Stimulated activated memory B cell treated with anti-CD40 and anti-IgM and Interleukin-4, amounts not matched to agents 10 μg/mL and 1 μg/mL and 100 μg/mL, for 72 hours (primary cell): Measurements from ENCODE around the gene PGD.
"Not testable (repeated sequence)": the region's sequence is repeated elsewhere in the genome, so short reads cannot be mapped to it uniquely, and the experiment has no call there.

ENCODE experiments used
- ATAC-seq: fragments of 150-1000 bp; cut with Tn5 transposase; 2 replicates; pipeline ENCODE4 v1.10.0; 2021
- H3K27ac Mint-ChIP-seq: one replicate; pipeline ENCODE4 v1.8.0; 2022; ENCODE audit warnings: mild to moderate bottlenecking, mixed read lengths
- H3K27me3 Mint-ChIP-seq: one replicate; pipeline ENCODE4 v1.8.0; 2022; ENCODE audit warnings: mixed read lengths
- H3K36me3 Mint-ChIP-seq: one replicate; pipeline ENCODE4 v1.8.0; 2022; ENCODE audit warnings: mixed read lengths
- H3K4me1 Mint-ChIP-seq: one replicate; pipeline ENCODE4 v1.8.0; 2022; ENCODE audit warnings: mixed read lengths
- H3K4me3 Mint-ChIP-seq: one replicate; pipeline ENCODE4 v1.8.0; 2022; ENCODE audit warnings: mild to moderate bottlenecking, moderate library complexity, mixed read lengths
- H3K9me3 Mint-ChIP-seq: one replicate; pipeline ENCODE4 v1.8.0; 2022; ENCODE audit warnings: mixed read lengths

Gene PGD

DNA sequence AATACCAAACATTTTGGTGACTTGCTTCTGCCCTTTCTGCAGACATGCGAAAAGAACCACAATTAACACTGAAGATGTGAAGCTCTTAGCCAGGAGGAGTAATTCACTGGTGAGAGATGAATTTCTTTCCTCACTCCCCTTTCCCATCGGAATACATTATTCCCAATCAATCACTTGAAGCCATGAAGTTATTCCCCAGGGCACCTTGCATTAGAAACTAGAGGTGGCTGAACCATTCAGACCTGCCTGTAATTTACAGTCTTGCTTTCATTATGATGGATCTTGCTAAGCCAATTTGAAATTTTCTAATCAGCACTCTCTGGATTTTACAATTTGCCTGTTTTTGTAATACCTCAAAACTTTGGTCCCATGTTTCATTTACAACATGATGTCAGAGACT lies 41.4 kb downstream of the PGD start:
- Mint-ChIP-seq H3K9me3 (no peaks in the 10 kb centered on the region), H3K4me1 (no peaks in the 10 kb centered on the region), H3K36me3 (no peaks in the 10 kb centered on the region), H3K27ac (no peak overlapping the region), H3K4me3 (no peak overlapping the region), H3K27me3 (no peaks in the 10 kb centered on the region)
- ATAC-seq = no peak

DNA sequence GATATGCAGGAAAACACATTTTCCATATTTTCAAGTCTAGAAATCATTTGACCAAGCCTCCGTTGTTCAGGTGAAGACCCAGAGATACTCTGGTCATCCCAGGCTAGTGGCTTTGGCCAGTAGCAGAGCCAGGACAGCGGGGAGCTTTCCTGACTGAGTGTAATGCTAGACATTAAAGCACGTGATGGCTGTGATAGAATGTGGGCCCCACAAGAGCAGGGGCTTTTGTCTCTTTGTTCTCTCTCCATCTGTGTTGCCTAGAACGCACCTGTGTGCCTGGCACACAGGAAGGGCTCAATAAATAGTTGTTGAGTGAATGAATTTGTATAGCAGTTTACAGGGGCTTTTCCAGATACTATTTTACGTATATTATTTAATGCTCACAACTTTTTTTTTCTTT lies 41.9 kb downstream of the PGD start:
- H3K27me3 Mint-ChIP-seq = no peaks in the 10 kb centered on the region
- H3K9me3 Mint-ChIP-seq = no peaks in the 10 kb centered on the region
- no peaks in the 10 kb centered on the region for H3K36me3 Mint-ChIP-seq
- H3K4me1 Mint-ChIP-seq = no peaks in the 10 kb centered on the region
- no peak overlapping the region for H3K4me3 Mint-ChIP-seq
- no peak overlapping the region for H3K27ac Mint-ChIP-seq
- ATAC-seq = no peak

DNA sequence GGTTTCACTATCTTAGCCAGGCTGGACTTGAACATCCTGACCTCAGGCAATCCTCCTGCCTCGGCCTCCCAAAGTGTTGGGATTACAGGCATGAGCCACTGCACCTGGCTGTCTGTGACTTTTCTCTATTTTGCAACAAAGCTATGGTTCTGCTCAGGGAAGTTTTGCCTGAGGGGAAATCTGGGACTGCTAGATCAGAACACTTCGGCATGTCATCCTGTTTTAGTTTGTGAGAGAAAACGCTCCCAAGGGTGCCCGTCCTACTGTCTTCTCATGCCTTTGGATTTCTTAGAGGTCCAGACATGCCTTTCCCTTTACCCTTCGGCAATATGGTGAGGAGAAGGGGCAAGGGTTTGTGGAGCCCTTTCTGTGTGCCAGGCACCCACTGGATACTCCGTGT lies 45.4 kb downstream of the PGD start:
- Mint-ChIP-seq H3K27me3 (no peaks in the 10 kb centered on the region), H3K36me3 (peaks cover 7% of the 10 kb centered on the region), H3K27ac (no peak overlapping the region), H3K4me1 (no peaks in the 10 kb centered on the region), H3K9me3 (no peaks in the 10 kb centered on the region), H3K4me3 (no peak overlapping the region)
- ATAC-seq = no peak

DNA sequence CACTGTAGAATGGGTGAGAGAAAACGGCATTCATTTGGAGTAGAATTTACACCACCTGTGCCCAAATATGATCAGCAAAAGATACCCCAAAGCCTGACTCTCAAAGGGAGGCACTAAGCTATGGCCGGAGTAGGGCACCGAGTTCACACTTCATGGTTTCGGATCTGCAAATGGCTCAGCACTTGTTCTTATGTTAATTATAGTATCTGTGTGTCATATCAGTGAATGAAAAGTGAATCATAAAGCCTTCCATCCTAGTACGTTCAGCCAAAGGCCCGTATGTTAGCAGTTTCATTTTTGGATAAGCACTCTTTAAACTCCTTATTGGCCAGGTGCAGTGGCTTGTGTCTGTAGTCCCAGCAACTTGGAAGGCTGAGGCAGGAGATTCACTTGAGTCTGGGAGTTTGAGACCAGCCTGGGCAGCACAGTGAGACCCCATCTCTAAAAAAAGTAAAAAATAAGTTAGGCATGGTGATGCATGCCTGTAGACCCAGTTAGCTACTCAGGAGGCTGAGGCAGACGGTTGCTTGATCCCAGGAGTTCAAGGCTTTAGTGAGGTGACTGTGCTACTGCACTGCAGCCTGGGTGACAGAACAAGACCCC lies 46.0 kb downstream of the PGD start:
- H3K9me3 Mint-ChIP-seq = no peaks in the 10 kb centered on the region
- H3K27ac Mint-ChIP-seq = no peak overlapping the region
- H3K4me1 Mint-ChIP-seq = no peaks in the 10 kb centered on the region
- no peak overlapping the region for H3K4me3 Mint-ChIP-seq
- H3K36me3 Mint-ChIP-seq = peaks cover 7% of the 10 kb centered on the region
- no peaks in the 10 kb centered on the region for H3K27me3 Mint-ChIP-seq
- ATAC-seq = no peak

DNA sequence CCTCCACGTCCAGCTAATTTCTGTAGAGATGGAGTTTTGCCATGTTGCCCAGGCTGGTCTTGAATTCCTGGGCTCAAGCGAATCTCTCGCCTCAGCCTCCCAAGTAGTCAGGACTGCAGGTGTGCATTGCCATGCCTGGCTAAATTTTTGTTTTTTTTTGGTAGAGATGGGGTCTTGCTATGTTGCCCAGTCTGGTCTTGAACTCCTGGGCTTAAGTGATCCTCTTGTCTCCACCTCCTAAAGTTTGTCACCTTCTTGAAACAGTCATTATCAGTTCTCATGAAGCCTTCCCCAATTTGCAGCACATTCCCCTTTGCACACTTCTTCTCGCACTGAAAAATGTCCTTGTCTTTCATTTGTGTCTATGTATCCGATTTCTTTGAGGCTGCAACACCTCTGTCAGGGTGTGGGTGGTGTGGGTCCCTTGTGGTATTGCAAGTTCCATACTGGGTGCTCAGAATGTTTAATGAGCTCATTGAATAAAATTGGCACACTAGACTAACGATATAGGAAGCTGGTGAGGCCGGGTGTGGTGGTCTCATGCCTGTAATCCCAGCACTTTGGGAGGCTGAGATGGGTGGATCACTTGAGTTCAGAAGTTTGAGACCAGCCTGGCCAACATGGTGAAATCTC lies 48.0 kb downstream of the PGD start:
- Mint-ChIP-seq H3K36me3 (peaks cover 7% of the 10 kb centered on the region), H3K27ac (no peak overlapping the region), H3K4me3 (no peak overlapping the region), H3K4me1 (no peaks in the 10 kb centered on the region), H3K27me3 (no peaks in the 10 kb centered on the region), H3K9me3 (no peaks in the 10 kb centered on the region)
- ATAC-seq = no peak

DNA sequence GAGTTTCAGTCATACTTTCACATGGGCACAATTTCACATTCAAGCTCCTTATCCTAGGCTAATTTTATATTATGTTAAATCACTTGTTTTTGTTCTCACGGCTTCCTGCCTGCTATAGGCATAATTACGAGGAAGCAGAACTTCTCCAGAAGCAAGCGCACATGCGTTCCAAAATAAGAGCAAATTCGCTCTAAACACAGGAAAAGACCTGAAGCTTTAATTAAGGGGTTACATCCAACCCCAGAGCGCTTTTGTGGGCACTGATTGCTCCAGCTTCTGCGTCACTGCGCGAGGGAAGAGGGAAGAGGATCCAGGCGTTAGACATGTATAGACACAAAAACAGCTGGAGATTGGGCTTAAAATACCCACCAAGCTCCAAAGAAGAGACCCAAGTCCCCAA lies 50.9 kb downstream of the PGD start, which contains the start of gene CORT:
TSS of gene CORT (plus strand) at position 281 of the 400 bp plus-strand sequence. CDS start 193 bp downstream, outside the sequence.
- no peaks in the 10 kb centered on the region for H3K4me1 Mint-ChIP-seq
- H3K9me3 Mint-ChIP-seq = no peaks in the 10 kb centered on the region
- no peak for ATAC-seq
- no peak within 1 kb of the TSS for H3K4me3 Mint-ChIP-seq
- no peak within 1 kb of the TSS for H3K27ac Mint-ChIP-seq
- H3K36me3 Mint-ChIP-seq = peaks cover 7% of the 10 kb centered on the region
- H3K27me3 Mint-ChIP-seq = no peaks in the 10 kb centered on the region

DNA sequence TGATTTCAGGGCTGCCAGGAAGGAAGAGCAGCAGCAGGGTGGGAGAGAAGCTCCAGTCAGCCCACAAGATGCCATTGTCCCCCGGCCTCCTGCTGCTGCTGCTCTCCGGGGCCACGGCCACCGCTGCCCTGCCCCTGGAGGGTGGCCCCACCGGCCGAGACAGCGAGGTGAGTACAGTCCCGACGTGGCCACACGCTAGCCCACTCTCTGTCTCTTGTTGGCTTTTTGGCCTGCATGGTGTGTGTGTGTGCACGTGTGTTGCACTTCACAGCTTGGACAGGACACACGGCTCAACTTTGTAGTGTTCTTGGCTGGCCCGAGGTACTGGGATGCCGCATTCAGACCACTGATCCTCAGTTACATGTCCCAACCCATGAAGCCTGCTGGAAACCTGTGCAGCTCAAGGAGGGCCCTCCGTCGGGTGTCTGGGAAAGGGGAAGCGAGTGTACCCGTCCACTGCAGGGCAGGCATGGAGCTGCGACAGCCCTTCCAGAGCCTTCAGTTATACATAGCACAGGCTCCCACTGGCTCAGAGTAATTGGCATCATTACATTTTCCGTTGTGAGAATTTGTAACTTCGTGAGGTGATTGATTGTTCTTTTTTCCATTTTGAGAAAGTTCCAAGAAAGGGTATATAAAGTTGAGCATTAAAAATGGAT lies 51.4 kb downstream of the PGD start:
- H3K27me3 Mint-ChIP-seq = no peaks in the 10 kb centered on the region
- peaks cover 7% of the 10 kb centered on the region for H3K36me3 Mint-ChIP-seq
- H3K9me3 Mint-ChIP-seq = no peaks in the 10 kb centered on the region
- H3K4me3 Mint-ChIP-seq = no peak overlapping the region
- ATAC-seq = no peak
- H3K27ac Mint-ChIP-seq = no peak overlapping the region
- no peaks in the 10 kb centered on the region for H3K4me1 Mint-ChIP-seq

DNA sequence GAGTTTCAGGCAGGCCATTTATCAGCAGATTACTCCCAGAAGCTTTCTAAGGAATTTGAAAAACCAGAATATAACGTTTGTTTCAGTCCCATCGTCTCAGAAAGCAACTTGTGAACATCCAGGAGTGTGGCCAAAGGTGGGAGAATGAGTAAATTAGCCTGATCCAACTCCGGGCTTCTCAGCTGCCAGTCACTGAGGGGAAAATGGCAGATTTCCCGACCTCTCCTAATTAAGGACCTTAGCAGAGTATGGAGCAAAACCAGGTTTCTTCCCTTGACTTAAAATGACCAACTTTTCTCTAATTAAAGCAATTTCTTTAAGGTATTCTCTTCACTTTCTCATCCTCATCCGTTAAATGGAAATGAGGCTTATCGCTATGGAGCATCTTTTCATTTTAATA lies 52.0 kb downstream of the PGD start:
- H3K36me3 Mint-ChIP-seq = peaks cover 7% of the 10 kb centered on the region
- no peaks in the 10 kb centered on the region for H3K27me3 Mint-ChIP-seq
- no peak overlapping the region for H3K27ac Mint-ChIP-seq
- no peak for ATAC-seq
- H3K4me1 Mint-ChIP-seq = no peaks in the 10 kb centered on the region
- no peaks in the 10 kb centered on the region for H3K9me3 Mint-ChIP-seq
- no peak overlapping the region for H3K4me3 Mint-ChIP-seq

DNA sequence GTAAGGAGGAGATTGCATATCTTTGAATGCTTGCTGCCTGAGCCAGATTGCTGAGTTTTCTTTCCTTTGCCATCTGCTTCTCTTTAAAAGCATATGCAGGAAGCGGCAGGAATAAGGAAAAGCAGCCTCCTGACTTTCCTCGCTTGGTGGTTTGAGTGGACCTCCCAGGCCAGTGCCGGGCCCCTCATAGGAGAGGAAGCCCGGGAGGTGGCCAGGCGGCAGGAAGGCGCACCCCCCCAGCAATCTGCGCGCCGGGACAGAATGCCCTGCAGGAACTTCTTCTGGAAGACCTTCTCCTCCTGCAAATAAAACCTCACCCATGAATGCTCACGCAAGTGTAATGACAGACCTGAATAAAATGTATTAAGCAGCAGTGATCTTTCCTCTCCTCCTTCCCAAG lies 52.4 kb downstream of the PGD start:
- Mint-ChIP-seq H3K36me3 (peaks cover 7% of the 10 kb centered on the region), H3K9me3 (no peaks in the 10 kb centered on the region), H3K27ac (no peak overlapping the region), H3K4me1 (no peaks in the 10 kb centered on the region), H3K4me3 (no peak overlapping the region), H3K27me3 (no peaks in the 10 kb centered on the region)
- no peak for ATAC-seq

DNA sequence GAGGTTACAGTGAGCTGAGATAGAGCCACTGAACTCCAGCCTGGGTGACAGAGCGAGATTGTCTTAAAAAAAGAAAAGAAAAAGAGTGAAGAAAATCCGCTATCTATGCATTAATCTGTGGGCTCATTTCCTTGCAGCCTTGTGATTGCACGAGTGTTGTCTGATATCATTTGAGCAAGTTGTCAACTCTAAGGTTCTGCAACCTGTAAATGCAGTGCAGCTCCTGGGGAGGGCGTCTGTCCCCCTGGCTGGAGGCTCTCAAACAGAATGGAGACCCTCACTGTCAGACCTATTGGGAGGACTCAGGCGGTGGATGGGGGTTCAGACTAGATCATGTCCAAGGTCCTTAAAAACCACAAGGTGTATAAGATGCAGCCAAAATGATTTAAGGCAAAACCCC lies 57.2 kb downstream of the PGD start:
- H3K36me3 Mint-ChIP-seq = peaks cover 3% of the 10 kb centered on the region
- H3K27ac Mint-ChIP-seq = no peak overlapping the region
- no peaks in the 10 kb centered on the region for H3K9me3 Mint-ChIP-seq
- H3K4me1 Mint-ChIP-seq = no peaks in the 10 kb centered on the region
- H3K4me3 Mint-ChIP-seq = no peak overlapping the region
- no peak for ATAC-seq
- no peaks in the 10 kb centered on the region for H3K27me3 Mint-ChIP-seq

DNA sequence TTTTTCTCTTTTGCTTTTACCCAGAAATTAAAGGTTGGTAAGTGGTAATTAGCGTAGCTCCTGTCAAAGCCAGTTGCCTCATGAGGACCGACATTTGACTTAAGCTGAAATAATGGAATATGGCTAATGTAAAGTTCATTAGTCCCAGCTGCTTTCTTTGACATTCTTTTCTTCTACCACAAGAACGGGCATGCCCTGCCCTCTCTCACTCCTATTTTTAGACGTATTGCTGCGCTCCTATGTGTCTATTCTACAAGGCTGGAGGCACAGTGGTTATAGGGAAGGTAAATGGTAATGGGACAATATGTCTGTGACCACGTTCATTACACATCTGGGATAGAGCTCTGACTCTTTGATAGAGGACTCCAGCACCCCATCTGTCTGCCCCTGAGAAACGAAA lies 57.8 kb downstream of the PGD start:
- Mint-ChIP-seq H3K9me3 (no peaks in the 10 kb centered on the region), H3K27me3 (no peaks in the 10 kb centered on the region), H3K4me1 (no peaks in the 10 kb centered on the region), H3K36me3 (peaks cover 9% of the 10 kb centered on the region), H3K4me3 (no peak overlapping the region), H3K27ac (no peak overlapping the region)
- no peak for ATAC-seq

DNA sequence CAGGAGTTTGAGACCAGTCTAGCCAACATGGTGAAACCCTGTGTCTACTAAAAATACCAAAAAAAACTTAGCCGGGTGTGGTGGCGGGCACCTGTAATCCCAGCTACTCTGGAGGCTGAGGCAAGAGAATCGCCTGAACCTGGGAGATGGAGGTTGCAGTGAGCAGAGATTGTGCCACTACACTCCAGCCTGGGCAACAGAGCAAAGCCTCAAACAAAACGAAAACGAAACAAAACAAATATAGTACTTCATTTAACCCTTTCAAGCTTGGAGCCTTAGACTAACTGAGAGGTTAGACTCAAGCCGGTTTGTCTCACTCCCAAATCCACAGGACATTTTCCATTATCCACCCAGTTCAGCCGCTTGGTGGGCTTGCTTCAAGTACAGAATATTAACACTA lies 58.6 kb downstream of the PGD start:
- H3K36me3 Mint-ChIP-seq = peaks cover 17% of the 10 kb centered on the region
- not testable (repeated sequence) for H3K4me1 Mint-ChIP-seq, H3K27ac Mint-ChIP-seq, H3K4me3 Mint-ChIP-seq, ATAC-seq, H3K27me3 Mint-ChIP-seq, H3K9me3 Mint-ChIP-seq

DNA sequence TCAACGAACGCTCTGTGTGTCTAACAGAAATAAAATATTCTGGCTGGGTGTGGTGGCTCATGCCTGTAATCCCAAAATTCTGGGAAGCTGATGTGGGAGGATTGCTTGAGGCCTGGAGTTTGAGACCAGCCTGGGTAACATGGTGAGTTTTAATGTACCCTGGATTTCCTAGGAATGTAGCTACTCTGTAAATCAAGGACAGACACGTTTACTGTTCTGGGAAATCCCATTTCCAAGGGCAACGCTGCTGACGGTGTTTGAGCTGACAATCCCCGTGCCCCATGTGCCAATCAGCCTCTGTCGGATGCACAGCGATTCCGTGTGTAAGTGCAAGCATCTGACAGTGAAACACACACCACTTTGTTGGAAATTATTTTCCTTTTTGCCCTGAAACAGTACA lies 59.0 kb downstream of the PGD start:
- H3K4me3 Mint-ChIP-seq = no peak overlapping the region
- no peaks in the 10 kb centered on the region for H3K4me1 Mint-ChIP-seq
- no peak overlapping the region for H3K27ac Mint-ChIP-seq
- H3K36me3 Mint-ChIP-seq = peaks cover 21% of the 10 kb centered on the region
- ATAC-seq = no peak
- H3K9me3 Mint-ChIP-seq = no peaks in the 10 kb centered on the region
- no peaks in the 10 kb centered on the region for H3K27me3 Mint-ChIP-seq

DNA sequence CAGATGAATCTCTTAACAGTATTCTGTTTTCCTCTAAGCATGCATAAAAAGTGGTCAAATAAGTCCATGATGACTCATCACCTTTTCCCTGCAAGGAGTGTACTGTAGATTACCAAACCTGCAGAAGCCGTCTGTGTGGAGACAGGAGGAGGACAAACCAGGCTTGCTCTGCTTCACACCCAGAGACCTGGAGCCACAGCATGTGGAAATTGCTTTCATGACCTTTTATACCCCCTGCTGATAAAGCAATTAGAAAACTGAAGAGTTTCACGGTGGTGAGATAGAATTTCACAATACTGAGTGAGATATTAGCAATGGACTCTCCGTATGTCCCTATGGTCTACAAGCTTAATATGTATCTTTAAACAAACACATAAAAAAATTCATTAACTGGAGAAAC lies 60.3 kb downstream of the PGD start:
- Mint-ChIP-seq H3K27ac (no peak overlapping the region), H3K27me3 (no peaks in the 10 kb centered on the region), H3K36me3 (peaks cover 31% of the 10 kb centered on the region), H3K4me3 (no peak overlapping the region), H3K4me1 (no peaks in the 10 kb centered on the region), H3K9me3 (no peaks in the 10 kb centered on the region)
- ATAC-seq = no peak

DNA sequence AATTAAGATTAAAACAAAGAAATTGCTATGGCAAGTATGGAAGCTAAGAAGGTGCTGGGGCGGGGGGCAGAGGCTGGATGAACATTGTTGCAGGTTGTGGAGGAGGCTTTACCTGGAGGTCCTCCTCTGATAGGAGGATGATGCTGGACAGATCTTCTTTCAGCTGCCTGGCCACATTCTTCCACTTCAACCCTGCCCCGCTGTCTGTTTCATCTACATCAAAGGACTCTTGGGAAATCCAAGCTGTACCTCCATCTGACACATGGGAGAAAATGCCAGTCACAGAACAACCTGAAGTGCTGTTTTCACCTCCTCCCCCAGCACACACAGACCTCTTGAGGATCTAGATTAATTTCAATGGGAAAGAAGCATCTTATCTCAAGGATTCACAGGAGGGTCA lies 68.2 kb downstream of the PGD start:
- H3K36me3 Mint-ChIP-seq = peaks cover 32% of the 10 kb centered on the region
- no peak overlapping the region for H3K27ac Mint-ChIP-seq
- H3K27me3 Mint-ChIP-seq = no peaks in the 10 kb centered on the region
- no peaks in the 10 kb centered on the region for H3K9me3 Mint-ChIP-seq
- ATAC-seq = no peak
- H3K4me1 Mint-ChIP-seq = peaks cover 19% of the 10 kb centered on the region
- H3K4me3 Mint-ChIP-seq = no peak overlapping the region

DNA sequence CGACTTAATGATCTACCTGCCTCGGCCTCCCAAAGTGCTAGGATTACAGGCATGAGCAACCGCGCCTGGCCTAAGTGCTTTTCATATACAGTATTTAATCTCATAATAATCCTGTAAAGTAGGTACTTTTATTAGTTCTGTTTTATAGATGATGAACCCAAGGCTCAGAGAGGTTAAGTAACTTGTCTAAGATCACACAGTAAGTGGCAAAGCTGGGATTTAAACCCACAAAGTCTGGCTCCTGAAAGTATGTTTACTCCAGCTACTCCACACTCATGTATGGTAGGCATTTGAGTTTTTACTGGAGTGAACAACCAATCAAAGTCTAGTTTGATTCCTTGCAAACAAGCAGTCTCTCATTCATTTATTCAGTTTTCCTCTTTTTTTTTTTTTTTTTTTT lies 71.2 kb downstream of the PGD start:
- Mint-ChIP-seq H3K36me3 (peaks cover 15% of the 10 kb centered on the region), H3K27me3 (no peaks in the 10 kb centered on the region), H3K4me1 (peaks cover 41% of the 10 kb centered on the region), H3K27ac (no peak overlapping the region), H3K4me3 (no peak overlapping the region), H3K9me3 (peaks cover 2% of the 10 kb centered on the region)
- ATAC-seq = no peak
